SK-MEL-5 (cell line): Measurements from ENCODE around the gene NETO2. TPM values are rescaled to one million over a fixed set of nuclear protein-coding genes. Genes with fewer than 3 reads are reported as not detected.
"Not testable (repeated sequence)": the region's sequence is repeated elsewhere in the genome, so short reads cannot be mapped to it uniquely, and the experiment has no call there.

Experiments used
- DNase-seq: peaks from one replicate; pipeline ENCODE4 v3.0.0-alpha.2; 2016; ENCODE audit warnings: low read depth, low spot score
- in situ Hi-C: cut with HindIII; loops from 2 replicates; pipeline ENCODE4 v1.10.0; 2016; ENCODE audit warnings: low sequenced_read_pairs, high pct_unique_total_duplicates, low pct_unique_long_range_greater_than_20kb
- polyA plus RNA-seq, 2 experiments: library from polyadenylated mRNA; depleted of rRNA; stranded (reverse); fragments of >200 nt; gene quantifications; 2 replicates each; pipeline ENCODE4 v1.2.3, GENCODE V29; 2015
- total RNA-seq: library from RNA; depleted of rRNA; stranded (reverse); fragments of >200 nt; shearing (Covaris generic); gene quantifications from 2 replicates; pipeline ENCODE4 v1.2.3, GENCODE V29; 2014; rRNA removed

The NETO2 gene
- total RNA-seq = 53.7 and 64.0 TPM in 2 replicates
- 55.9 and 82.0 TPM in 2 replicates for polyA plus RNA-seq (2015; cell fraction: cytosol; rRNA removed)
- polyA plus RNA-seq (2015; cell fraction: nucleus; rRNA removed) = 88.2 and 131 TPM in 2 replicates

- peak; percentile 49 for DNase-seq
- in situ Hi-C loops = no loop called here
These were observed at the start of gene NETO2 for GRCh38 chr16:47143677-47144558. Gene NETO2, minus strand, starts transcription at chr16:47143945. Its CDS starts 333 bp downstream, at chr16:47143612.

DNA sequence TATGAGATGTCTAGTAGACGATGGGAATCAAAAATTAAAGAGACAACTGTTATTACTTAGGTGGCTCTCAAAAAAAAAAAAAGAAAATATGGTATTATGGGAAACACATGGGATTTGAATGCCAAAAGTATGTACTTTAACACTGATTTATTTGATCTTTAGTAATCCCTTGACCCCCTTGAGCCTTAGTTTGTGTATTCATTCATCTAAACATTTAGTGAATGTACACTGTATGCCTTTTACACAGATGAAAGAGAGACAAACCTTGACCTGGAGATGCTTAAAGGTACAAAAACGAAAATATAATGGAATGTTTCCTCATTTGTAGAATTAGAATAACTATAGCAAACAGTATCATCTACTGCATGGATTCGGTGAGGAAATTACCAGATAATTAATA, 38.6 kb upstream of the NETO2 start:
- in situ Hi-C loops = no loop called here
- no peak for DNase-seq

DNA sequence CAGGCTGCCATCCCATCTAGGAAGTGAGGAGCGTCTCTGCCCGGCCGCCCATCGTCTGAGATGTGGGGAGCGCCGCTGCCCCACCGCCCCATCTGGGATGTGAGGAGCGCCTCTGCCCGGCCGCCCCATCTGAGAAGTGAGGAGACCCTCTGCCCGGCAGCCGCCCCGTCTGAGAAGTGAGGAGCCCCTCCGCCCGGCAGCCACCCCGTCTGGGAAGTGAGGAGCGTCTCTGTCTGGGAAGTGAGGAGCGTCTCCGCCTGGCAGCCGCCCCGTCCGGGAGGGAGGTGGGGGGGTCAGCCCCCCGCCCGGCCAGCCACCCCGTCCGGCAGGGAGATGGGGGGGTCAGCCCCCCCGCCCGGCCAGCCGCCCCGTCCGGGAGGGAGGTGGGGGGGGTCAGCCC, 37.3 kb upstream of the NETO2 start:
- DNase-seq, in situ Hi-C loops: not testable (repeated sequence)

- no peak for DNase-seq
- in situ Hi-C loops = no loop called here
These were observed 36.3 kb upstream of the NETO2 start for GRCh38 chr16:47180073-47180472.

DNA sequence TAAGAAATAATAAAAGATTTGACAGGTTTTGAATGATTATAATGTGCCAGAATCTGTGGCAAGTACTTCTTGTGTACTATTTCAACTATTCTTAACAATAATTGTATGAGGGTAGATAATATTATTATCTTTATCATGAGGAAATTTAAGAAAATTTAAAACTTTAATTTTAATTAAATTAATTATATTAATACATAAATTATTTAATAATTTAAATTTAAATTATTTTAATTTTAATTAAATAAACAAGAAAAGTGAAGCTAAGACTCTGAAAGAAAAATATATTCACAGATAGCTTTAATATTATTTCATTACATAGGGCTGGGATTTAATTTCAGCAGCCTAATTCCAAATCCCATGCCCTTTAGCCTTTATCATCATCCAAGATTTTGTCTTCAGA, 31.4 kb upstream of the NETO2 start:
- no peak for DNase-seq
- in situ Hi-C loops = no loop called here

- DNase-seq = peak; percentile 18
- in situ Hi-C loops = no loop called here
These were observed 19.1 kb upstream of the NETO2 start for GRCh38 chr16:47162670-47163420.

DNA sequence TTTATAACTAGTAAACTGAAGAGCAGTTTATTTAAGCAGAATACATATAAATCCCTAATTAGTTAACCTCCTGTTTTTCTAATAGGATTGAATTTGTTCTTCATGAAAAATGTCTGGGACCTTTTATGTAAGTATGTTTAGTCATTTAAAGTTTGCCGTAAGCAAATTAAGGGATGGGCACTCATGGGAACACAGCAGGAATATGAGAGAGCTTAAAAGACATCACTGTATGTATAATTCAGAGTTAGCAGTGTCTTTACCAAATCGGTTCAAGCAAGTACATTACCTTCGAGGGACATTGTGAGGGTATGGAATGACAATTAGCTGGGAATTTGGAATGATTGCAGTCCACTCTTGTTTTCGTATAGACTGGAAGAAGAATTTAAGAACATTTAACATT, 17.7 kb upstream of the NETO2 start:
- DNase-seq = no peak
- in situ Hi-C loops = no loop called here

GRCh38 chr16:47160422-47160821, 16.7 kb upstream of the NETO2 start:
- no peak for DNase-seq
- in situ Hi-C loops = no loop called here

DNA sequence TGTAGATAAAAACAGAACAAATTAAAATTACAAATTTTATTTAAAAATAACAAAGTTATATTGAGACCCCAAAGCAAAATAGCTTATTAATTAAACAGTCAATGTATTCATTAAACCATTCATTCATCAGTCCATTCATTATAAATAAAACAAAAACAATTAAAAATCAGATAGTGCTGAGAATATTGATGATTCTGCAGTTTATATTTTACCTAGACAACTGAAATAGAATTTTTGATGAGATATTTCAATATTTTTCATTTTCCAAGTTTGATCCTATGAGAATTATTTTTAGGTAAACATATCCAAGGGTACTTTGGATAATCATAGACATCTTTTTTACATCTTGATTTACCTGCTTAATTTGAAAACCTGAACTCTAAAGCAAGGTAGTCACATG, 15.2 kb upstream of the NETO2 start:
- in situ Hi-C loops = no loop called here

DNA sequence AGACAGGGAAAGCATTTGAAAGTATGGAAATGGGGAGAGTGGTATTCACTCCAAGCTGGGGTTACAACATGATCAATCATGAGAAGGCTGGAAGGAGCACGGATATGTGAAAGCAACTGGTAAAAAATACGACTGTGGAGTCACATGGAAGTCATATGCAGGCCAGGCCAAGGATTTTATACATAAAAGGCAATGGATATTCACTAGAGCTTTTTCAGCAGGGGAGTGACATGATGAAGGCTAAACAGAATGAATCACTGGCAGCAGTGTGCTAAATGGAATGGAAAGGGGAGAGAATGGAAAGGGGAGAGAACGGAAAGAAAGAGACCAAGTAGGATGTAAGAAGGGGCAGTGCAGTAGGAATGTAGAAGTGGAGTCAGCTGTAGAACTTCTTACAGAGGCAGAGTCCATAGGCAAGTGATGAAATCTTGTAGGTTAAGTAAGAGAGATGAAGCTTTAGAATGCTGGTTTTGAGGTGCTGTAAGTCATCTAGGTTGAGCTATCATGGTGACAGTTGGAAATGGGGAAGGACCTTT, 13.0 kb upstream of the NETO2 start:
- in situ Hi-C loops = no loop called here
- DNase-seq = peak; percentile 30

More for the DNA sequence above, 15.2 kb upstream of the NETO2 start:
- no peak for DNase-seq

- in situ Hi-C loops = not testable (repeated sequence)
These were observed 8.8 kb upstream of the NETO2 start for GRCh38 chr16:47152501-47152900.

DNA sequence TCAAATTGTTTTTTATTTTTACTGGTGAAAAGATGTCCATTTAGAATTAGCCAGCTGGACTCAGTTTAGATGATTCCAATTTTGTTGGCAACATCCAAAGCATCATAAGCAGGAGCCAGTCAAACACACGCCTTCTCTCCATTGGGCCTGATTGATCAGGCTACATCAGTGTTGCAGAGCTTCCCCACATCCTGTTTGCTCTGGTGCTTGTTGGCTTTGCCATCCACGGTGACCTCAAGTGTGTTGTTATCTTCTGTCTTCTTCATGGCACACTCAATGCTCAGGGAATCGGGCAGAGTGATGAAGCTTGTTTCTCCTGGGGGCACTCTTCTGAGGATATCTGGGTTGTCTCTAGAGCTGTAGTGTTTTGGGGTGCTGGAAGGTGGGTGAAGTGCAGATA, 6.3 kb upstream of the NETO2 start:
- no peak for DNase-seq
- in situ Hi-C loops = no loop called here

More at GRCh38 chr16:47152501-47152900, 8.8 kb upstream of the NETO2 start:
- not testable (repeated sequence) for DNase-seq

GRCh38 chr16:47144559-47144877, 773 bp upstream of the NETO2 start:
- no peak for DNase-seq

DNA sequence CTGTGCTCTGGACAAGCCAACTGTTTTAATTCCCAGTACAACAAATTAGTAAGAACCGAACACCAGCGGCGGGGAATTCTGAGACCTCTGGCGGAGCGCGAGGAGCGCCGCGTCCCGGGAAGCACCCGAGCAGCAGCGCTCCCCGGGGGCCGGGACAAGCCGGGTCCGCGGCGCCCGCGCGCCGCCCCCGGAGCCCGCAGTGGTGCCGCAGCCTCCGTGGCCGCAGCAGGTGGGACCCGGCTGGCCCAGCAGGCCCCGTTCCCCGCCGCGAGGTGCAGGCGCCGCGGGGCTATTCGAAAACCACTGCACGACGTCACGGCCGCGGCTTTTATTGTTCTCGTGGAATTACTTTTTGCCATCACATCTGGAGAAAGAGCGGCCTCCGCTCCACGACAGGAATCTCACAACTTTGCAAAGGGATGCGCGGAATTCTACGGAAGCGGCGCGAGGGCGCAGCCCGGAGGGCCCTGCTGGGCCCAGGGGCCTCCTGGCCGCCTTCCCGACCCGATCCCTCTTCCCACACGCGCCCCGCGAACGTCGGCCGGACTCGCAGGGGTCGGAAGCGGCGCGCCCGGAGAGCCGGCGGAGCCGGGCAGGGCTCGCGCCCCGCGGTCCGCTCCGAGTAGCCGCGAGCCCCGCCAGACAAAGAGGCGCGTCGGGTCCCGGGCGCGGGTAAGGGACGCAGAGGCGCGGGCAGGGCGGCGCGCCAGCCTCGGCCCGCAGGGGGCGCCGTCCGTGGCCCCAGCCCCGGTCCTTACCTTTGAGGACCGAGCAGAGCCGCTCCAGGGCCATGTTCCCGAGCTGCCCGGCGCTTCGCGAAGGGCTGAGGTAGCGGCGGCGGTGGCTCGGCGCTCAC, 696 bp downstream of the NETO2 start:
- peak; percentile 69 for DNase-seq
- in situ Hi-C loops = no loop called here

More at GRCh38 chr16:47144559-47144877, 773 bp upstream of the NETO2 start:
- in situ Hi-C loops = no loop called here

- DNase-seq = peak; percentile 16
- in situ Hi-C loops = no loop called here
These were observed 1.3 kb downstream of the NETO2 start for GRCh38 chr16:47142486-47142820.

DNA sequence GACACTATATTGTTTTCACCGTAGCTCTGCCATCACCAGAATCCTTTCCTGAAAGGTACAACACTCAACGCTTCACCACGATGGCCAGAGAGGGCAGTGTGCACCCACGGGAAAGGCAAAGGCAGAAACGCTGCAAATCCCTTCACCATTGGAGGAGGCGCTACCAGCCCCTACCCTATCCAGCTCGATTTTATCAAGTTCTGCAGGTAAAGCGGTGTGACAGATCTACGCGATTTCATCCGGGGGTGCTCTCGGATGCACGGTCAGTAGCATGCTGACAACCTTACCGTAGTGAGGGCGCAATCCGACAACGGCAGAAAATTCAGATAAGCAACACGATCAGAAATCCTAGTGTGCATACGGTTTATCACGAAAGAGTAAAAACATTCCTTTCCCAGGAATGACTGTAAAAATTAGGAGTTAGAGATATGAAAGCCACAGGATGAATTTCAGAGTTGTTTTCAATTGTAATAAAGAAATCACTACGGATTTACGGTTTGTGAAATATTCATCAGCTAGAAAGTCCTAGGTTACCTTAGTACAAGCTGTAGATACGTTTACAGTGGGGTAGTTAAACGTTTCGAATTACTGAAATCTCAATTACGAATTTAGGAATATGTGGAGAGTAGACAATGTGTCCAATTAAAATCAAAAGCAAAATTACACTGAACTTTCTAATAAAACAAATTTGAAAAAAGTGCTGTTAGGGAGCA, 1.8 kb downstream of the NETO2 start:
- in situ Hi-C loops = no loop called here

GRCh38 chr16:47140686-47141085, 3.1 kb downstream of the NETO2 start:
- DNase-seq = no peak
- in situ Hi-C loops = no loop called here

More for the DNA sequence above, 1.8 kb downstream of the NETO2 start:
- DNase-seq = peak; percentile 89
